Thyroid gland (tissue), 4 donors: Measurements from ENCODE around the gene YWHAG.

Experiments used
- CTCF ChIP-seq, 6 experiments: fragments of 200-600 bp in 3 of 6; fragments of 450-650 bp in 3 of 6; sonication (generic) in 3 of 6; IDR thresholded peaks; one replicate each; pipeline ENCODE4 v1.5.1; 2016 to 2019; ENCODE audit warnings: antibody characterized with exemption in 6 of 6, mild to moderate bottlenecking in 2 of 6, inconsistent platforms in 1 of 6, moderate library complexity in 1 of 6
- POLR2A ChIP-seq, 2 donors: fragments of 450-650 bp; IDR thresholded peaks; one replicate each; pipeline ENCODE4 v1.6.1; 2017; ENCODE audit warnings: antibody characterized with exemption in 2 of 2, mild to moderate bottlenecking in 2 of 2, moderate library complexity in 1 of 2

DNA sequence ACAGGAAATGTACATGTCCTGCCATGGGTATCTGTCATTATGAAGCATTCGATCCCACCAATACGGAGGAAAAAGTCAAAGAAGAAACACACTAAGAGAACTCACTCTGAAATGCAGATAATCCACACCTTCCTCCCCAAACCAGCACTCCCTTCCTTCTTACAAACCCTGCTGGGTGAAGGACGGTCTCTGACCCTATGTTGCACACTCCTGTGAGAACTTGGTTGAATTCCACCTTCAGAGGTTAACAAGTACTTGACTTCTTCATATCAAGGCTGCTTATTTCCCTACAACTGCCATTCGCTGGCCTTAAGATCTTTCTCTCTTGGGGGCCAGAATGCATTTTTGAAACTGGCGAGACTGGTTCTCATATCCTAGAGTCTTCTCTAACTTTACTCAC is 16.6 kb downstream of the YWHAG start:
- TF ChIP-seq CTCF (IDR thresholded peaks at IDR 0.05), result no peak
- TF ChIP-seq POLR2A (IDR thresholded peaks at IDR 0.05), result no peak
